Islet precursor cell (in vitro differentiated cells): Measurements from ENCODE around the gene ROM1.

ENCODE experiments used
- DNase-seq: peaks from one replicate; pipeline ENCODE4 v3.0.0-alpha.2; 2018

ROM1 gene

DNA sequence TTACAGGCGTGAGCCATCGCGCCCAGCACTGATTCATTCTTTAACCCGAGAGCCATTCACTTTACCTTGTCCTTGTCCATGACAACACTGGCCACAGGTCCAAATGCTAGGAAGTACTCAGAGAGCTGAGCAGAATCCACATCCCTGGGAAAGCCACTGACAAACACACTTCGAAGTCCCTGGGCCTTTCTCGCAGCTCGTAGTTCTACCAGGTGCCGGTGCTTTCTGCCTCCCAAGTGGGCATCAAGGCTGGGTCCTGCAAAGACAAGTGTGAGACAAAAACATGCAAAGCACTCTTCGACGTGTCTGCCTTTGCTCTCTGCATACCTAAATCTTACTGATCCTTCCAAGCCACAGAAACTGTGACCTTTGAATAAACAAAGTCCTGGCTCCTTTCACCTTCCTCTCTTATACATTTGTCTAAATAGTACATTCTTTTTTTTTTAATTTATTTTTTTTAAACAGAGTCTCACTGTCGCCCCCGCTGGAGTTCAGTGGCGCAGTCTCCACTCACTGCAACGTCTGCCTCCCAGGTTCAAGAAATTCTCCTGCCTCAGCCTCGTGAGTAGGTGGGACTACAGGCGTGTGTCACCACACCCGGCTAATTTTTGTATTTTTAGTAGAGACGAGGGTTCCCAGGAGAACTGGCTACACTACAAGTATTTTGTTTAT lies 24.0 kb upstream of the ROM1 start:
- DNase-seq = no peak

DNA sequence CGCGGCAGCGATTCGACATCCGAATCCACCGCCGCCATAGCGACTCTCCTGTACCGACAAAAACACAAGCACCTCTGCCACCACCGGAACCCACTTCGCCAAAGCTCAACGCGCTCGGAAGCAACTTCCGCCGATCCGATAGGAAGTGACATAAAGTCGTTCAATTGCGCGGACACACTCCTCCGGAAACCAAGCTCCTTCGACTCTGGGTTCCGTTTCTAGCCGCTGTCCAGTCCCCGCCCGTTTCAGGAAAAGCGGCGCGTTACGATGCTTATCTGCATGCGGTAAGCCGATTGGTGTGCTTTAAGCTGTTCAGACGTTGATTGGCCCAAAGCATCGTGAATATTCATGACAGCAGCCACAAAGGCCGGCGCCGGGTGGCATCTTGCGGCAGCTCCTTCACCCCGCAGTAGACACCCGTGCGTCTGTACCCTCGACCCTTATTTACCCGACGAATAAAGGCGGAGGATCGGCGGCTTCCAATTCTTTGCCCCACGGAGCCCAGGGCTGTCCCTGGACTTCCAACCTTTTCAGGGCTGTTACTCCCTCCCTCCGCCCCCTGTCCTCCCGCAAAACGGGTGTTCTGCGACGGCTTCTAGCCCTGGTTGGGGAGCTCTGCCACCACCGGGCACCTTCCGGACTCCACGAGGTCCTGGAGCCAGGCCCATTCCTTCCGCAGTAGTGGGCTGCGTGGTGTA lies 21.5 kb upstream of the ROM1 start, which contains the start of gene TUT1:
TUT1 (minus strand) TSS at position 76 of the 698 bp plus-strand sequence; CDS start at position 38, 38 bp downstream.
- DNase-seq = peak; percentile 99

DNA sequence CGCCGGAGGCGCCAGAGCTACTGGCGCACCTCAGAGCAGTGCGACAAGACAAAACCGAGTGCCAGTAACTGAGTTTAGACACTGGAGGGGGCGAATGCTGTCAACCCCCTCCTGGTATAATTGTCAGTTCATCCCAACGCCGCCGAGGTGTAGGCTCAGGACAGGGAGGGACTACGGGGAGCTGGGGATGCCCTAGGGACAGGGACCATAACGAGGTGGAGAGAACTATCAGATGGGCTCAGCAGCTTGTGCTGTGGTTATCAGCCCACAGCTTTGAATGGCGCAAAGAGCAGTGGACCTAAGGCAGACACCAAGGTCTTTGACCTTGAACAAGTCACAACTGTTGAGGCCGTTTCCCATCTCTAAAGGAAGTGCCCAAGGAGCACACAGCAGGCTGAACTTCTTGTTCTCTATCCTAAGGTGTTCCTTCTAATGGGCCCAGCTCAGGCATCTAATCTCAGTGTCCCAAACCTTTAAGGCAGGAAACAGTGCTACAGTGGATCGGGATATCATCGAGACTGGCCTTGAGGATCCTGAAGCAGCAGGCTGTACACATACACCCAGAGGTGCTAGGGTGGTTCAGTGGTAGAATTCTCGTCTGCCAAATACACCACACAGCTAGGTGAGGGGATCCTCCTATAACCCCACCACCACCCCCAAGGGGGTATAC lies 20.8 kb upstream of the ROM1 start:
- no peak for DNase-seq

DNA sequence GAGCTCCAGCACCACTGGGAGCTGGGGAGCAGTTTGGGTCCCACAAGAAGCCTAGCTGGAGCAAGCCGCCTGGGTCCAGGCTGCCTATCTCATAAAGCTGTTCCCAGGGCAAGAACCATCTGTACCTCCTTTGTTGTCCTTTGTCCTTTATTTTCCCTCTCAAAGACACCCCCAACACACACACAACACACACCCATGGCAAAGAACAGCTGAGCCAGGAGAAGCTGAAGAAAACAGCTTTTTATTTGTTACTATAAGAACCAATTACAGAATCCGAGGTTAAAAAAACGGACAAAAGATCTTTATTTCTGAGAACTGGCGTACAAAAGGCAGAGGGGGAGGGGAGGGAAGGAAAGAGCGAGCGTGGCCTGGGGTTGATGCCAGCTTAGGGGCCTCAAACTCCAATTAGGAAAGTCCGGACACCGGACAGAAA lies 20.1 kb upstream of the ROM1 start:
- DNase-seq = no peak

DNA sequence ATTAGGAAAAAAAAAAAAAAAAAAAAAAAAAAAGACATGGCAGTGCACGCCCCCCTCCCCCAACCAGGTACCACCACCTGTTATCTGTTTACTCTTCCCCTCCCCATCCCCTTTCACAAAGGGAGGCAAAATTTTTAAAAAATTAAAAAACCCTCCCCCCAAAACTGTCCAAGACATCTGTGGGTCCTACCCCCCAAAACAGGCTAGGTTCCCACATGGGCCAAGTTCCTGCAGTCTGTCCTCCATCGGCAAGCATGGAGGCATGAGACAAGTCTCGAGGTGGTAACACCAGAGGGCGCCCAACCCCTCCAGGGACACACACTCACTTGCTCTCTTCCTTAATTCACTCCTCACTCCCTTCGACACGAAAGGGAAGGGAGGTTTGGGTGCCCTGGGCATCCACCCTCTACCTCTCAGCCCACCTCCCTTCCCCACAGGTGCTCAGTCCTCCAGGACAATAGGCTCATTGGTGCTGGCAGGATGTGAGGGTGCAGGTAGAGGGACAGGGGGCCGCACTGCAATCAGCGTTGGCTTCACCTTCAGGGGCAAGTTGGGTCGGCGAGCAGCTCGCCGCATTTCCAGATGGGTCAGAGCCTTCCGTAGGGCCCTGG lies 19.5 kb upstream of the ROM1 start:
- DNase-seq = peak; percentile 84

DNA sequence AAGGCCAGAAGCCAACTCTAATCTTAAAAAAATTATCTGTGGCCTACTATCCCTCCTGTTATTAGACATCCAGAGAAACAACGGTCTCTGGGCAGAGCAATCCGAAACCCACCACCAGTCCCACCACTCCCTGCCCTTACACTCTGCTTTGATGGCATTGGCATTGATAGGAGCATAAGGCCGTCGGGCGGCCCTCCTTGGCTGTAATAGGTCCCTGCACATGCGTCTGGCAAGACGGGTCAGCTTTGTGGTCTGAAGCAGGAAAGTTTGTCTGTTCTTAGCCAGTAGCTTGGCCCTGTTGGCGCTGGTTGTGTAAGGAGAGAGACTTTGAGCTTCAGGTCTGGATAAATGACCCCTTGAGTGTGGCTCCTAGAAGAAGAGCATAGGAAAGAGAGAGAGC lies 17.9 kb upstream of the ROM1 start:
- DNase-seq = no peak

DNA sequence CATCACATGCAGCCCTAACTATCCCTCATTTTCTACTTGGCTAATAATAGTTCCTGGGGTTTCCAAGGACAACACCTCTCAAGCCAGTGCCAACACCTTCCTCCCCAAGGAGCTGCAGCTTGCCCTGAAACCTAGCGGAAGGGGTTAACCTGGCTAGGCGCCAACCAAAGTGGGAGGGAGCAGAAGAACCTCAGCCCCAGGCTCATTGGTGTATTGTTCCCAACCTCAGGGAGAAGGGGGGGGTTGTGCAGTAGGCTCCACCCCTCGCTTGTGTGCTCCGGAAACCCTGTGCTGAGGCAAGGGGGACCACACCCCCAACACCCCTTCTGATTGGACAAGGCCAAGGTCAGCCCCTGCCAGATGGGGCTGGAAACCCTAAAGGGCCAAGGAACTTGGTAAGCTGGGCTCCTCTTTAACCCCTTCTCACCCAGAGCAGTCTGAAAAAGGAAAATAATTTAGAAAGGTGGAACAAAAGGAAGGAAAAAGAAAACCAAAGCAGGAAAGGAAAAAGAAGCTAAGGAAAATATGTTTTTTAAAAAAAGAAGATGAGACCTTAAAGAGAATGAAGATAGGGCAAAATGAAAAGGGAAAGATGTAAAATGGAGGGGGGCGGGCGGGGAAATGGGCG lies 13.9 kb upstream of the ROM1 start:
- peak; percentile 98 for DNase-seq

DNA sequence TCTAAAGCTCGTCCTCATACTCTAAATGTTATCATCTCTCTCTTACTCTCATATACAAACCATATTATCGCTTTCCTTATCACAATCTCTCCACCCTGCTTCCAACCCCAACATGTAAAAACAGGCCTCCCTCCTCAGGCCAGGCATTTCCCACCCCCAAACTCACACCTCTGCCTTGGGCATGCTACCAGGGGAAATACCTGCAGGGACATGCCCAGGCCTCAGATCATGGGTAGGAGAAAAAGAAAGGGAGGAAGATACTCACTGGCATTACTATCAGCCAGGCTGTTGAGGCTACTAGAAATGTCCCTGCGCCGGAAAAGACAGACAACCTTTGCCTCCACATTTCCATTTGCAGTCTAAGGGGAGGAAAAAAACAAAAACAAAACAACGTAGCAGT lies 13.2 kb upstream of the ROM1 start:
- DNase-seq = peak; percentile 45

DNA sequence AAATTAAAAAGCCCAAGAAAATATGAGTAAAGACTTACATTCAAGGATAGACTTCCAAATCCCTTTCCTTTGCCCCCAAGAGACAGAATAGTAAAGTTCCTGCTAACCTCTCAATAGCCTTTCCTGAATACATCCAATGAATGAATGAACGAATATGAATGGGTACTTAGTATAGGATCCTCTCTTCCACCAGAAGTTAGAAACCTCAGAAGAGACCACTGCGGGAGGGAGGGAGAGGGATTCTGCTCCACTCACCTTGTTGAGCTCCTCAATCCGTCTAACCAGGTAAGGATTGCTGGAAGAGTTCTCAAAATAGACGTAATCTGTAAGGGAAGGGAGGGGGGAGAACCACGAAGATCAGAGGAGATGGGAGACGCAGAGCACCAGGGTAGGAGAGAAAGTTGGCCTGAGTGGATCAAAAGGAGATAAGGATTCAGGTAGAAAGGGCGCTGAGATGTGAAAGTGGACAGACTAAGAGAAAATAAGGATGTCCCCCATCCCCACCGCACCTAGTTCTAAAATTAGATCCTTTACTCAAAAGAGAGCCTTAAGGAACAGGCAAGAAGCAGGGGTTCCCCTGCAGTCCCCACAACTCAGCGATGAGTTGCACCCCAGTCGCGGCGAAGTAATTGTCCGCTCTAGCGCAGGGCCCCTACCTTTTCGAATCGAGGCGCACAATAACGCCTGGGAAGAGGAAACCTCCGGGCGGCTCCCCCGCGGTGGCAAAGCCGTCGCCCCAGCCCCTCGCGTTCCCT lies 12.5 kb upstream of the ROM1 start:
- peak; percentile 30 for DNase-seq

DNA sequence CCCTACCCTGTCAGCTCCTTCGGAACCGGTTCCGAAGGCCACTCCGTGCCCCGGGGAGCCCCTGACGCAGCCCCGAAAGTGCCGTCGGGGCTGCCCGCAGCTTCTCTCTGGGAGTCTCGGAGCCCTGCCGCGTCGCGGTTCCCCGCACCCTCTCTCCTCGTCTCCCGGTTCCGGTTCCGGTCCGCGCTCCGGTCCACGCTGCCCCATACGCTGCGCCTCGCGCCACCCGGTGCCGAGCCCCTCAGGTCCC lies 12.0 kb upstream of the ROM1 start:
- no peak for DNase-seq

DNA sequence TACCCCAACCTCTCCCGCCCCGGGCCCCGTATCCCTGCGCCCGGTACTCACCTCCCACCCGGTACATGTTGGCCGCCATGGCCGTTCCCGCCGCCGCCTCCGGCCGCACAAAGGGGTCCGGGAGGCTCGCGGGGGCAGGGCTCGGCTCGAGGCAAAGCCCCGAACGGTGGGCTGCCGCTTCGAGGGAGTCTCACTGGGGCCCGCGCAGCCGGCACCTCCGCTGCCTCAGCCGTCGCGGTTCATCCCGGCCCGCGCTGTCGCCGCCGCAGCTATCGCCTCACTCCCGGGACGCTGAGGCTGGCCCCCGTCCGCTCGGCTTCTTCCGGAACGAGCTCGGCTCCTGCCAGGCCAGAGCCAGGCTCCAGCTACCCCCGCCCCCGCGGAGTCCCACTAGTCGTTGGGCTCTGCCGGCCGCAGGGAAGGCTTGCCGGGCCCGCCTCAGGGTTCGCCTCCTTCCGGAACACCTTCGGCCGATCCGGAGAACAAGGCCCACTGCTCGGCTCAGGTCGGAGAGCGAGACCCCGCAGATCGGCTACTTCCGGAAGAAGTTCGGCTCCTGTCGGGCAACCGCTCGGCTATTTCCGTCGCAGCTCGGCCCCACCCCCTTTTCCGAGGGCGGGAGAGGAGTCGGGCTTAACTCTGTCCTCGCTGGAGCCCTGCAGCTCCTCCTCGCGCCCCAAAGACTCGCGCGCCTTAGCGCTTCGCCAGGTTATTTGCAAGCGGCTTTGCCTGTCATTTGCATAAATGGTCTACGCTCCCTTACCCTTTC lies 11.5 kb upstream of the ROM1 start, which contains the start of gene MTA2:
MTA2 (minus strand) TSS at position 494 of the 769 bp plus-strand sequence; CDS start at position 79, 415 bp downstream.
- DNase-seq = peak; percentile 99

DNA sequence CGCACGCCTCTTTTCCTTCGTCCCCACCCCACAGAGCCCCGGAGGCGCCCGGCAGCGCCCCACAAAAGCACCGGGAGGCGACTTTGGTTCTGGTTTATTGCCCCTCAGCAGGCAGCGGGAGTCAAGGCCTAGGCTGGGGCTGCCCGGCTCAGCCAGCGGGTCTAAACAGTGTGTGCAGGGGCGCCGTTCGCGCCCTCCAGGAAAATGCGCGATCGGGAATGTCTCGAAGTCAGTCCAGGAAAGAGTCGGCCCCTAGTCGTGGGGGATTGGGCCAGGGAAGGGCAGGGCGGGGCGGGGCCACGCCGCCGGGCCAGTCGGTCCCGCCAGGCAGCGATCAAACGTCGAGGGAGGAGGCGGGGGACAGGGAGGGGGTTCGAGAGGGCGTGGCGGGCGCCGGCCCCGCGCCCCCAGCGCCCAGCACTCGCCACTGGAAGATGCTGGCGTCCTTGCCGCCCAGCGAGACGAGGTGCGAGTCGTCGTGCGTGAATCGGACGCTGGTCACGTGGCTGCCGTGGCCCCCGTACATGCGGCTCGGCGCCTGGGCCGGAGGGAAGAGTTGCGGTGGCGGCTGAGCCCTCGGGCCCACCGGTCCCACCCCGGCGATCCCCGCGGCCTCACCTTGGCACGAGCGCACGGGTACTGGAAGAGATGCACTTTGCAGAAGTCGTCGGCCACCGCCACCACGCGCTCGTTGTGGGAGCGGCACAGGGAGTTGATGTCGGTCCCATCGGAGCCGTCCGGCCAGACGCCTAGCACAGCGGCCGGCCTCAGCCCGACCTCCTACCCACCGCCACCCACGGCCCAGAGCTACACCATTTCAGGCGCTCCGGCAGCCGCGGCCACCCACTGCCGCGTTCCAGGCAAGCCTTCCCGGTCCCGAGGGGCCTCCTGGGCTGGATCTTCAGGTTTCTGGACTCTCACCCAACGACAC lies 10.7 kb upstream of the ROM1 start:
- peak; percentile 75 for DNase-seq

DNA sequence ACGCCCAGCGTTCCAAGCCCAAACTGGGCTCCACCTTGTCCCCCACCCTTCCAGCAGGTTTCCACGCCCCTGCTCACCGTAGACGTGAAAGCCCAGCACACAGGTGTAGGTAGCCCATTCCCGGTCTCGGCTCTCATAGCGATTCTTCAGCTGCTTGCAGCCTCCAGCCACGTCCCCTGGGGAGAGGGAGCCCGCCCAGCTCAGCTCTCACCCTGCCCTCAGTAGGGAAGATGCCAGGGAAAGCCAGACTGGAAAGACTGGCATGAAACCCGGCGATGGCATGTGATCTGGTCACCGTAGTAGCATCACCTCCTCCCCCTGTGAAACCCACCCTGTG lies 10.0 kb upstream of the ROM1 start:
- peak; percentile 63 for DNase-seq

DNA sequence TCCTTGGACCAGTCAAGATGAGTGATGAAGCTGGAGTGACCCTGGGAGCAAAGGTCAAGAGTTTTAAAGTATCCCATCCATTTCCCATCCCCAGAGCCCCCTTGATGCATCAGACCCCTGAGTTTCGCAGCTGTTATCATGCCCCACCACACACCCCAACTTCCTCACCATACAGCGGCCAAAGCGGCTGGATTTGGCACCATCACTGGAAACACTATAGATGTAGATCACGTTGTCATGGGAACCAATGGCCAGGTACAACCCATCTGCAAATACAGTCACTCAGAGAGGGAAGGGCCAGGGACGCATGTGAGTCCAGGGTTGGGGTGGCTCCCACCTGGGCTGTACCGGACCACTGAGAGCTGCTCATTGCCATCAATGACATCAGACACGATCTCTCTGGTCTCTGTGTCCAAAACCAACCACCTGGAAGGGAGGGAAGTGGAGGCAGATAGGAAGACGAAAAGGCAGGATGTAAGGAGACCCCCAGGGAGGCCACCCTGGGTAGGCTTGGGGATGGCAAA lies 9.2 kb upstream of the ROM1 start:
- no peak for DNase-seq

DNA sequence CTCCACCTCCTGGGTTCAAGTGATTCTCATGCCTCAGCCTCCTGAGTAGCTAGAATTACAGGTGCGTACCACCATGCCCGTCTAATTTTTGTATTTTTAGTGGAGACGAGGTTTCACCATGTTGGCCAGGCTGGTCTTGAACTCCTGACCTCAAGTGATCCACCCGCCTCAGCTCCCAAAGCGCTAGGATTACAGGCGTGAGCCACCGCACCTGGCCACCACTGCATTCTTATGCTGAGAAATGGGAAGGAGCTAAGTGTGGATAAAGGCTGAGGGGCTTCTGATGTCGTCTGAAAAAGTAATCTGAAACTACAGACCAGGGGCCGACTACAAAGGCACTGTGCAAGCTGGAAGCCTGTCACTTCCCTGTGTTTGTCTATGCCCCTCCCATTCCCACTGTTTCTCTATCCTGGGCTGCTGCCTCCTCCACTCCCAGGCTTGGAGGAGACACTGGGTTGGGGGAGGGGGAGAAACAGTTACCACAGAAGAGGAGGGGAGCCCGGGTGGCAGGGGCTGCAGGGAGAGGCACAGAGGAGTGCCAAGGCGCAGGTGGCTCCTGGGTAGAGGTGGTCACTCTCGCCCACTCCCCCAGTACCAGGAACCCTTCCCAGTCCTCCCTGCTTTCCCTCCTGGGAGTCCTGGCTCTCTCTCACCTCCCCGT lies 8.5 kb upstream of the ROM1 start:
- DNase-seq = peak; percentile 62

DNA sequence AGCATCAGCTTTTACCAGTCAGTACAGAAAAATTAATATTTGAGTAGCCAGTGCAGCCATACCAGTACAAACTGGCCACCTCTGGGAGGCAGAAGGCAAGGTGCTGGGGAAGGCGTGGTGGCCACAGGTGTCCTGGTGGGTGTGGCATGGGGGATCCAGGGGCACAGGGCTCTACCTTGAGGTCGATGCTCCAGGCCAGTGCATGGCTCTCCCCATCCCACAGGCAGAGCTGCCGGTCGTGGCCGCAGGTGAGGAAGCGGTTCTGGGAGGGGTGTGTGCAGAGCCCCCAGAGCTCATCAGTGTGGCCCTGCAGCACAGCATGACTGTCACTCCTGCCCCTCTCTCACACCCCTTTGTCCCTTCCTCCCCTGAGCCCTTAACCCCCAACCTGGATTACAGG lies 7.6 kb upstream of the ROM1 start:
- DNase-seq = no peak

DNA sequence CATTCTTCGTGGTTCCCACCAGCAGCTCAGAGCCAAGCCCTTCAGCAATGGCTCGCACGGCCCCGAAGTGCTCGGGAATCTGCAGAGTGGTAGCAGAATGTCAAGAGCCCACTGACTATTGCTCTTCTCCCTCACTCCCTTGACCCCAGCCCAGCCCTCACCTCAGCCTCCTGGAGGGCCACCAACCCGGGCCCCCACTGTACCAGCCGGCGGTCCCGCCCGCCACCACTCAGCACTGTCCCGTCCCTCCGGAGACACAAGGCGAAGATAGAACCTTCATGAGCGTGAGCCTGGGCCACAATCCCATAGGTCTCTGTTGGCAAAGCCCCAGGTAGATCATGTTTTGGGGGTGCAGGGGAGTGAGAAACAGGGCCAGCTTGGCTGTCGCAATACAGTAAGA lies 7.2 kb upstream of the ROM1 start:
- DNase-seq = no peak

DNA sequence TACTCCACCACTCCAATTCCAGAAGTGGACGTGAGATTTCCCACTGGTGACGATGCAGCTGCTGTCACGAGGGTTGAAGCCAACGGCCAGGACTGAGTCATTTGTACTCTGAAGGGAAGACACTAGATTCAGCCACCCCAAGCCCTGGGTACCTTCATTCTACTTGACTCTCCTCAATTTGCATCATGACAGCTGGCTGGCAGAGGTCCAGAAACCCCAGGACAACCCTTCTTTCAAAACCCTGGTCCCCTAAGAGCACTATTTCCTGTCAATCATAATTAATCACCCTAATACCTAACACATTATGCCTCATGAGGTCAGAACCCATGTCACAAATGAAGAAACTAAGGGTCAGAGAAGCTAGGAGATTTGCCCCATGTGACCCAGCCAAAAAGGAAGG lies 5.3 kb upstream of the ROM1 start:
- DNase-seq = no peak

DNA sequence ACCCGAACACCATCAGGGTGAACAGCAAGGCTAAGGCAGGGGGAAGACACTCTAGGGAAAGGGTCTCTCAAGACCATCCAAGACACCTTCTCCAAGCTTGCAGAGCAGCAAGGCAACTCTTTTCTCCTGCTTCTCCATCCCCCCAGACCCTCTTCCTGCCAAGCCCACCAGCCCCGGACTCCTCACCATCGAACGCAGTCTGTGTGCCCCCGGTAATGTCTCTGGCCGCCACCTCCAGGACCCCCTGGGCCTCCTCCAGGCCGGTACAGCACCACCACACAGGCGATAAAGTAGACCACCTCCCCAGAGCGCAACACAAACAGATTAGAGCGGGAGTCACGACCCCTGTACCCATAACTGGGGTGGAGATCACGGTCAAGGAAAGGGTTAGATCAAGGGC lies 4.3 kb upstream of the ROM1 start:
- no peak for DNase-seq

DNA sequence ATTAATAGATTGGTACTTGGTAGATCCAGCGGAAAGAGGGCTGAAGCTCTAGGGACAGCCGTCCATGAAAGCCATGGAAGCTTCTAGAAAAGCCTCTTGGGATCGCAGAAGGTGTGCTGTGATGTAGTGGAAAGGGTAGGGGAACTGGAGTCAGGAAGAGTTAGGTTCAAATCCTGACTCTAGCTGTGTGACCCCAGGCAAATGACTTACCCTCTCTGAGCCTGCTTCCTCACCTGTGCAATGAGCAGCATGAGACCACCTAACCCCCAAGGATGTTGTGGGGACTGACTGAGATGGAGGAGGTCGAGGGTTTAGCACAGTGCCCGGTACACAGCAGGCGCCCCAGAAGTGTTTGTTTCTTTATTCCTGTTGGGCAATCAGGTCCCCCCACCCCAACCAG lies 2.7 kb upstream of the ROM1 start:
- no peak for DNase-seq
